ENCODE results near the gene FAM118A.

Gene FAM118A

DNA sequence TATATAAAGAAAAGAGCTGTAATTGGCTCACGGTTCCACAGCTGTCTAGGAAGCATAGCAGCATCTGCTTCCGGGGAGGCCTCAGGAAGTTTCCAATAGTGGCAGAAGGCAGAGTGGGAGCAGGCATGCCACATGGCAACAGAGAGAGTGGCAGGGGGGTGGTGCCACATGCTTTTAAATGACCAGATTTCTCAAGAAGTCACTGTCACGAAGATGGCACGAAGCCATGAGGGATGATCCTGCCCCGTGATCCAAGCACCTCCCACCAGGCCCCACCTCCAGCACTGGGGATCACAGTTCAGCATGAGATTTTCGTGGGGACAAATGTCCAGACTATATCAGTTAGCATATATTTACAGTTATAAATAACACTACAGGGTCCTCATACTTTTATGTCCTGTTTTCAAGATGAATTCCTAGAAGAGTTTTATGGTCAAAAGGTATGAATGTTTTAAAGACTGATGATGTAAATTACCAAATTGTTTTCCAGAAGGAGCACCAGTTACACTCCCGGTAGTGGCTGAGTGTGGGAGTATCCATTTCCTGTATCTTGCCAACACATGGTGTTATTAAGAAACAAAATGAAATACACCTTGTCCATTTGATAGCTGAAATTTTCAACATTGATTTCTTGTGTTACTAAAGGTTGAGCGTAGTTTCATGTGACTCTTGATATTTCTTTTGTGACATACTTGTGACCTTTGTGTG, 19.2 kb downstream of the FAM118A start:
- H3K4me1 ChIP-seq (ENCODE audit: control insufficient read depth in 2 of 2, insufficient read depth in 2 of 2, low read length in 2 of 2): no peaks in the 10 kb centered on the region
- H3K9ac ChIP-seq (ENCODE audit: low read depth in 1 of 2, low read length in 2 of 2): no peak overlapping the region
- no peaks in the 10 kb centered on the region for H3K27me3 ChIP-seq (ENCODE audit: control insufficient read depth in 2 of 2, insufficient read depth in 2 of 2, low read length in 2 of 2)
- H3K4me3 ChIP-seq (ENCODE audit: low read length in 2 of 2): no peak overlapping the region
- H3K27ac ChIP-seq (ENCODE audit: low read depth in 2 of 2, low read length in 2 of 2): no peak overlapping the region
- no peaks in the 10 kb centered on the region for H3K9me3 ChIP-seq (ENCODE audit: control insufficient read depth in 2 of 2, low read length in 2 of 2)
- H3K36me3 ChIP-seq (ENCODE audit: control insufficient read depth in 2 of 2, insufficient read depth in 2 of 2, low read length in 2 of 2): peaks cover 50 to 51% of the 10 kb centered on the region in 2 donors

DNA sequence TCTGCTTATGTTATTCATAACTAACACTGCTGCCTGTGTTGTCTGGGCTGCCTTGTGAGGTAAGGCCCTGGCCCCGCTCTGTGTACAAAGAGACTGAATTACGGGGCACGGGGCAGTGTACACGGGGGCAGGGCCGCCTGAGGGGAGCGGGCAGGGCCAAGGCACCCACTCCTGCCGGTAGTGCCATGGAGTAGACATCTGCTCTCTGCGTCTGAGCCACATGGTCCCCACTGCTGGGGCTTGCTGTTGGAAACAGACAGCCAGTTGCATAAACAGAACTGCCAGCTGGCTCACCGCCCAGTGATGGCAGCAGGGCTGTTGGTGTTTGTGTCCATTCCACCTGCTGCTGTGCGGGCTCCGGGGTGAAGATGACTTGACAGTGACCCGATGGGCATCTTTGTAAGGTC, 19.8 kb downstream of the FAM118A start:
- Histone ChIP-seq H3K27ac (ENCODE audit: low read depth in 2 of 2, low read length in 2 of 2) (no peak overlapping the region), H3K4me3 (ENCODE audit: low read length in 2 of 2) (no peak overlapping the region), H3K4me1 (ENCODE audit: control insufficient read depth in 2 of 2, insufficient read depth in 2 of 2, low read length in 2 of 2) (no peaks in the 10 kb centered on the region), H3K9ac (ENCODE audit: low read depth in 1 of 2, low read length in 2 of 2) (no peak overlapping the region), H3K27me3 (ENCODE audit: control insufficient read depth in 2 of 2, insufficient read depth in 2 of 2, low read length in 2 of 2) (no peaks in the 10 kb centered on the region), H3K9me3 (ENCODE audit: control insufficient read depth in 2 of 2, low read length in 2 of 2) (no peaks in the 10 kb centered on the region), H3K36me3 (ENCODE audit: control insufficient read depth in 2 of 2, insufficient read depth in 2 of 2, low read length in 2 of 2) (peaks cover 48 to 50% of the 10 kb centered on the region in 2 donors)

DNA sequence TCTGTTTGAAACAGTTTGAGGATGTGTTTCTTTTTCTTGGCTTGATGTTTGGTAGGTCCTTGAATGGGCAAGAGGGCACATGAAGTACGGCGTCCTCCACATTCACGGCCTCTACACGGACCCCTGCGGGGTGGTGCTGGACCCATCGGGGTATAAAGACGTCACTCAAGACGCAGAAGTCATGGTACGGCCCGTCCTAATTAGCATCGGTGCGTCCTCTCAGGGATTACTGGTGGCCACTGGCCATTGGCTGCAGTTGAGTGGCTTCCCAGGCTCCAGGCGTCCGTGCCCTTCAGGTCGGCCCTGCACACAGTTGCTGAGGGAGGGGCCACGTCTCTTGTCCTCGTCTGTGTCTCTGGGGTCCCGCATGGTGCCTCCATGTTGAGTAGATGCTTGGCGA, 20.8 kb downstream of the FAM118A start:
- Histone ChIP-seq H3K9ac (ENCODE audit: low read depth in 1 of 2, low read length in 2 of 2) (no peak overlapping the region), H3K4me3 (ENCODE audit: low read length in 2 of 2) (no peak overlapping the region), H3K36me3 (ENCODE audit: control insufficient read depth in 2 of 2, insufficient read depth in 2 of 2, low read length in 2 of 2) (peaks cover 52 to 54% of the 10 kb centered on the region in 2 donors), H3K27ac (ENCODE audit: low read depth in 2 of 2, low read length in 2 of 2) (no peak overlapping the region), H3K4me1 (ENCODE audit: control insufficient read depth in 2 of 2, insufficient read depth in 2 of 2, low read length in 2 of 2) (no peaks in the 10 kb centered on the region), H3K27me3 (ENCODE audit: control insufficient read depth in 2 of 2, insufficient read depth in 2 of 2, low read length in 2 of 2) (no peaks in the 10 kb centered on the region), H3K9me3 (ENCODE audit: control insufficient read depth in 2 of 2, low read length in 2 of 2) (no peaks in the 10 kb centered on the region)

DNA sequence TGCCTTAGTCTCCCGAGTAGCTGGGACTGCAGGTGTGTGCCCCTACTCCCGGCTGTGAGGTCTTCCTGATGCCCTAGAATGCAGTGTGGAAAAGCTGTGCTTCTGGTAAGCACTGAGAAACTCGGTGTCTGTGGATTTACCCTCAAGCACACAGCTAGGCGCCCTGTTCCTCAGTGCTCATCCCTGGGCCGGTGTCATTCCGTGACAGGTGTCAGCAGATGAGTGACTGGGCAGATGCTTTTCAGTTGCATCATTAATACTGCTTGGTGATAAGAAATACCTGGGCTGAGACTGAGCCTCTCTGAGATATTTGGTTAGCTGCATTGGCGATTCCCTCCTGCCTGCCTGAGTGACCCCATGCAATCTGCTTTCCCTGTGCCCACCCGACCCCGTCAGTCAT, 21.8 kb downstream of the FAM118A start:
- H3K4me3 ChIP-seq (ENCODE audit: low read length in 2 of 2): no peak overlapping the region
- no peak overlapping the region for H3K9ac ChIP-seq (ENCODE audit: low read depth in 1 of 2, low read length in 2 of 2)
- H3K27ac ChIP-seq (ENCODE audit: low read depth in 2 of 2, low read length in 2 of 2): no peak overlapping the region
- no peaks in the 10 kb centered on the region for H3K27me3 ChIP-seq (ENCODE audit: control insufficient read depth in 2 of 2, insufficient read depth in 2 of 2, low read length in 2 of 2)
- no peaks in the 10 kb centered on the region for H3K9me3 ChIP-seq (ENCODE audit: control insufficient read depth in 2 of 2, low read length in 2 of 2)
- H3K4me1 ChIP-seq (ENCODE audit: control insufficient read depth in 2 of 2, insufficient read depth in 2 of 2, low read length in 2 of 2): peaks cover 0 to 2% of the 10 kb centered on the region in 2 donors
- peaks cover 58 to 61% of the 10 kb centered on the region in 2 donors for H3K36me3 ChIP-seq (ENCODE audit: control insufficient read depth in 2 of 2, insufficient read depth in 2 of 2, low read length in 2 of 2)

DNA sequence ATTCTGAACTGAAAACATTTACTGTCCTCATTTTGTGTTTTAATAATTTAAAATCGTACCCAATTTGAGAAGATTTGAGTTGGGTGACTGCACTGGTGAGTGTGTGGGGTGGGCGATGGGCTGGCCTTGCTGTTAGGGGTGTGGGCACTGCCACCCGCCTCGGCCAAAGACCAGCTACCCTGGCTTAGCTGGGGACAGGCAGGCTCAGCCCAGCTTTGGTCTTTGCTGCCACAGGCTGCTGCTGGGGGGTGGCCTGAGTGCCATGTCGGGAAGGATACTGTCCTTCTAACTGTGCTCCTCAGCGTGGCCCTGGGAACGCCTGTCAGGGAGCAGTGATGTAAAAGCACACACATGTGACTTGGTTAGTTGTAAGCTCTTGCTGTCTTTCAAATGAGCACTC, 22.3 kb downstream of the FAM118A start:
- Histone ChIP-seq H3K27ac (ENCODE audit: low read depth in 2 of 2, low read length in 2 of 2) (no peak overlapping the region), H3K9ac (ENCODE audit: low read depth in 1 of 2, low read length in 2 of 2) (no peak overlapping the region), H3K27me3 (ENCODE audit: control insufficient read depth in 2 of 2, insufficient read depth in 2 of 2, low read length in 2 of 2) (no peaks in the 10 kb centered on the region), H3K4me3 (ENCODE audit: low read length in 2 of 2) (no peak overlapping the region), H3K4me1 (ENCODE audit: control insufficient read depth in 2 of 2, insufficient read depth in 2 of 2, low read length in 2 of 2) (peaks cover 3 to 7% of the 10 kb centered on the region in 2 donors), H3K36me3 (ENCODE audit: control insufficient read depth in 2 of 2, insufficient read depth in 2 of 2, low read length in 2 of 2) (peaks cover 61% of the 10 kb centered on the region in 2 donors), H3K9me3 (ENCODE audit: control insufficient read depth in 2 of 2, low read length in 2 of 2) (no peaks in the 10 kb centered on the region)

DNA sequence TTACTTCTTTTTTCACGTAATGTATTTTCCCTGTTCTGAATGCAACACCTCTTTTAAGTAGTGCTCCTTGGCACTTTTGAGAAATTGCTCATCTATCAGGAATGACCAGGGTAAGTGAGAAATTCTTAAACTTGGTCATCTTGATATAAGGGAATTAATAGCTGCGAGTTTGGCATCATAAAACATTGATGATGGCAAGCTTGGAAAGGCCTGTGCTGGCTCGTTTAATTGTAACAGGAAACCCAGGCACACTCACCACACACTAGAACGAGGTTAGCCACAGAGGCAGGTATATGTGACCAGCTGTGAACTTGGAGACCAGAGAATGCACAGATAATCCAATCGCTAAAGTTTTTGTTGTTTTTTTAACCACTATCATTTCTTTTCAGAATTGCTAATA, 24.3 kb downstream of the FAM118A start:
- H3K4me1 ChIP-seq (ENCODE audit: control insufficient read depth in 2 of 2, insufficient read depth in 2 of 2, low read length in 2 of 2): peaks cover 6 to 7% of the 10 kb centered on the region in 2 donors
- H3K9me3 ChIP-seq (ENCODE audit: control insufficient read depth in 2 of 2, low read length in 2 of 2): no peaks in the 10 kb centered on the region
- no peak overlapping the region for H3K9ac ChIP-seq (ENCODE audit: low read depth in 1 of 2, low read length in 2 of 2)
- peaks cover 50 to 61% of the 10 kb centered on the region in 2 donors for H3K36me3 ChIP-seq (ENCODE audit: control insufficient read depth in 2 of 2, insufficient read depth in 2 of 2, low read length in 2 of 2)
- H3K27ac ChIP-seq (ENCODE audit: low read depth in 2 of 2, low read length in 2 of 2): no peak overlapping the region
- H3K4me3 ChIP-seq (ENCODE audit: low read length in 2 of 2): no peak overlapping the region
- H3K27me3 ChIP-seq (ENCODE audit: control insufficient read depth in 2 of 2, insufficient read depth in 2 of 2, low read length in 2 of 2): no peaks in the 10 kb centered on the region

DNA sequence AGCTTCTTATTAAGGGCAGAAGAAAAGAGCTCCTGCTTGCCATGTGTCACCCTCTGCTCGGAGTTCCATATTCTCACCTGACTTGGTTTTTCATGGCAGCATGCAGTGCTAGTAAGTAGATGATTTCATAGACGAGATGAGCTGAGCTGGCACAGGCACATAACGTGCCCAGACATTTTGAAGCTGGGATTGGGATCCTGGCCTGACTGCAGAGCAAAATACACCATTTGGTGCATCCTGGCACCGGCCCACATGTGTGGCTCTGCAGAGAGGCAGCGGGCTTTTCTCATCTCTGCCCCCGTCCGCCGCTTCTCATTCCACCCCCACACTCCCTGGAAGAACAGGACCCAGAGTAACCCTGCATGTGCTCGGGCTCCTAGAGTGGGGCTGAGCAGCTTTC, 24.8 kb downstream of the FAM118A start:
- Histone ChIP-seq H3K9ac (ENCODE audit: low read depth in 1 of 2, low read length in 2 of 2) (no peak overlapping the region), H3K4me3 (ENCODE audit: low read length in 2 of 2) (no peak overlapping the region), H3K27me3 (ENCODE audit: control insufficient read depth in 2 of 2, insufficient read depth in 2 of 2, low read length in 2 of 2) (no peaks in the 10 kb centered on the region), H3K9me3 (ENCODE audit: control insufficient read depth in 2 of 2, low read length in 2 of 2) (no peaks in the 10 kb centered on the region), H3K4me1 (ENCODE audit: control insufficient read depth in 2 of 2, insufficient read depth in 2 of 2, low read length in 2 of 2) (peaks cover 6 to 7% of the 10 kb centered on the region in 2 donors), H3K36me3 (ENCODE audit: control insufficient read depth in 2 of 2, insufficient read depth in 2 of 2, low read length in 2 of 2) (peaks cover 50 to 58% of the 10 kb centered on the region in 2 donors), H3K27ac (ENCODE audit: low read depth in 2 of 2, low read length in 2 of 2) (no peak overlapping the region)

DNA sequence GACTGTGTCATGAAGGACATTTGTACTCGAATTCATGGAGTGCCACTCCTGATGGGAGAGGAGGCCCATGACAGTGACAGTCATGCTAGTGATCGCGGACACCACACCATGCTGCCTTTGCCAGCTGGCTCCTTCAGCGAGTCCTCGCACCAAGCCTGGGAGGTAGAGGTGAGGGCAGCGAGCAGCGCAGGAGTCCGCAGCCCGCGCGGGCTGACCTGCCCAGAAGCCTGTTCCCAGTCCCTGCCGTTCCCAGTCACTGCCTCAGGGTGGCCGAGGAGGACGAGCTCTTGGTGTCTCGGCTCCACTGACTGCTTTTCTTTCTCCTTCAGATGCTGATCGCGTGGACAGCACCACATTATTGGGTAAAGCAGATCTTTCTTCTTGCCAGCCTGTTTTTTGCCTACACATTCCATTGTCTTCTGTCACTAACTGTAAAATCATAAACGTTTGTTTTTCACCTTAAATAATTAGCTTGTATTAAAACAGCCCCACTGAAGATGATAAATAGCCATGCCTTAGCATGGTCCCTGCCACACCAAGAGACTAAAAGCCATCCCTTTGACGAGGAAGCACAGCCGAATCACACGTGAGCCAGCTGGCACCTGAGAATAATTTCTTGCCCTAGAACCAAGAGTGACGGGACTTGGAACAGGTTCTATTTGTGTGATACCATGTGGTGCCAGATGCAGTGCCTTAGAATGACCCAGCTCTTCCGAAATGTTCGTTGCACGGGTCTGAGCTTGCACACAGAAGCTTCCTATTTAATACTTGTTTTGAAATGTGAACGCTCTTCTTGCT, 25.5 kb downstream of the FAM118A start:
- Histone ChIP-seq H3K9me3 (ENCODE audit: control insufficient read depth in 2 of 2, low read length in 2 of 2) (no peaks in the 10 kb centered on the region), H3K36me3 (ENCODE audit: control insufficient read depth in 2 of 2, insufficient read depth in 2 of 2, low read length in 2 of 2) (peaks cover 55 to 58% of the 10 kb centered on the region in 2 donors), H3K4me1 (ENCODE audit: control insufficient read depth in 2 of 2, insufficient read depth in 2 of 2, low read length in 2 of 2) (peaks cover 6 to 7% of the 10 kb centered on the region in 2 donors), H3K9ac (ENCODE audit: low read depth in 1 of 2, low read length in 2 of 2) (no peak overlapping the region), H3K4me3 (ENCODE audit: low read length in 2 of 2) (no peak overlapping the region), H3K27me3 (ENCODE audit: control insufficient read depth in 2 of 2, insufficient read depth in 2 of 2, low read length in 2 of 2) (no peaks in the 10 kb centered on the region), H3K27ac (ENCODE audit: low read depth in 2 of 2, low read length in 2 of 2) (no peak overlapping the region)

DNA sequence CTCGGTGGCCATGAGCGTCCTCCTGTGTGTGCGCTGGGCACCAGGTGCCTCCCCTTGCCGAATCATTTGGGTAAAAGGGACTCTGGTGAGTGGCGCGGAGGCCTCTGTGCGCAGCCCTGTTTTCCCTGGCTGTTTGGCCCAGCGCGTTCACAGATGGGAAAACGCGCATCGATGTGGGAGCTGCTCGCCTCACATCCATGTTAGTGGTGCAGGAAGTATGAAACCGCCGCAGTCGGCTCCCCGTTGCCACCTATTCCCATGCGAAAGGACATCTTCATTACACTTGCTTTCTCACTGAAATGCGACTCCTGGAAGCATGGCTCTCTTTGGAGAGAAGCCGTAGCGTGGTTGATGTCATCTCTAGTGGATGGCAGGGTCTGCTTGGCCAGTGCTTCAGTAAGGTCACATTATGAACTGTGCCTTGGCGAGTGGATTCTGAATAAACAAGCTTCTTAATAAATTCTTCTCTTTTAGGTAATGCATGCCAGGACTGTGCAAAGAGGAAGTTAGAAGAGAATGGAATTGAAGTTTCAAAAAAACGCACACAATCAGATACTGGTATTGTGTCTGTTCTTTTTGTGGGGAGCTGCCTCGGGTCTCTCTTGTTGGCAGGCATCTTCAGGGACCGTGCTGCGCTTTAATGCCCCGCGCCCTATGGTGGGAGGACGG, 26.3 kb downstream of the FAM118A start:
- H3K4me3 ChIP-seq (ENCODE audit: low read length in 2 of 2): no peak overlapping the region
- no peak overlapping the region for H3K9ac ChIP-seq (ENCODE audit: low read depth in 1 of 2, low read length in 2 of 2)
- H3K27ac ChIP-seq (ENCODE audit: low read depth in 2 of 2, low read length in 2 of 2): peak overlapping the region in 1 of 2 donors; percentile 10
- peaks cover 53 to 56% of the 10 kb centered on the region in 2 donors for H3K36me3 ChIP-seq (ENCODE audit: control insufficient read depth in 2 of 2, insufficient read depth in 2 of 2, low read length in 2 of 2)
- peaks cover 6 to 7% of the 10 kb centered on the region in 2 donors for H3K4me1 ChIP-seq (ENCODE audit: control insufficient read depth in 2 of 2, insufficient read depth in 2 of 2, low read length in 2 of 2)
- no peaks in the 10 kb centered on the region for H3K27me3 ChIP-seq (ENCODE audit: control insufficient read depth in 2 of 2, insufficient read depth in 2 of 2, low read length in 2 of 2)
- no peaks in the 10 kb centered on the region for H3K9me3 ChIP-seq (ENCODE audit: control insufficient read depth in 2 of 2, low read length in 2 of 2)

DNA sequence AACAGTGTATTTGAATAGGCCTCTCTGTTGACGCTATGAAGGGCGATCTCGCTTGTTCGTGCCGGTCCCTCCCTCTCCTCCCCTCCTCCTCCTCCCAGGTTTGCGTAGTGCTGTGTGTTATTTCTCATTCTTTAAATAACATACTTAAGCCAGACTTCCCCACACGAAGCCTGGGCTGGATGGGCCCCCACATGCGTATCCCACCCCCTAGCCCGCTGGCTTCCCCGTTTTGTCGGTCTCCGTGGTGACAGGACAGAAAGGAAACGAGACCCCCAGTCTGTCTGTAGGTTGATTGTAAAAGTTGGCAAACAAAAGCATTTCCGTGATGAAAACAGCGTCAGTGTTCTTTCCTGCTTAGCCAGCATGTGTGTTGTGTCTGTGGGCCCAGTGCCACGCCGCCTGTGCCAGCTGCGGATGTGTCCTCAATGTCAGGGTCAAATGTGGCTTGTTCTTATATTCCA, 27.3 kb downstream of the FAM118A start:
- Histone ChIP-seq H3K27ac (ENCODE audit: low read depth in 2 of 2, low read length in 2 of 2) (peak overlapping the region in 1 of 2 donors; percentile 37), H3K9me3 (ENCODE audit: control insufficient read depth in 2 of 2, low read length in 2 of 2) (no peaks in the 10 kb centered on the region), H3K9ac (ENCODE audit: low read depth in 1 of 2, low read length in 2 of 2) (peak overlapping the region in 1 of 2 donors; percentile 7), H3K27me3 (ENCODE audit: control insufficient read depth in 2 of 2, insufficient read depth in 2 of 2, low read length in 2 of 2) (no peaks in the 10 kb centered on the region), H3K4me1 (ENCODE audit: control insufficient read depth in 2 of 2, insufficient read depth in 2 of 2, low read length in 2 of 2) (peaks cover 6 to 7% of the 10 kb centered on the region in 2 donors), H3K36me3 (ENCODE audit: control insufficient read depth in 2 of 2, insufficient read depth in 2 of 2, low read length in 2 of 2) (peaks cover 46 to 54% of the 10 kb centered on the region in 2 donors), H3K4me3 (ENCODE audit: low read length in 2 of 2) (no peak overlapping the region)

Measured in mucosa of rectum (tissue), 2 donors.